GM18867 (cell line): ENCODE data around the gene SCAF1.

Experiments
- ATAC-seq: cut with Tn5 transposase; IDR thresholded peaks from one replicate; pipeline ENCODE4 v1.9.1; 2021; ENCODE audit warnings: mild to moderate bottlenecking, moderate library complexity; ENCODE audit not compliant: unreplicated experiment

Gene SCAF1, protein sequence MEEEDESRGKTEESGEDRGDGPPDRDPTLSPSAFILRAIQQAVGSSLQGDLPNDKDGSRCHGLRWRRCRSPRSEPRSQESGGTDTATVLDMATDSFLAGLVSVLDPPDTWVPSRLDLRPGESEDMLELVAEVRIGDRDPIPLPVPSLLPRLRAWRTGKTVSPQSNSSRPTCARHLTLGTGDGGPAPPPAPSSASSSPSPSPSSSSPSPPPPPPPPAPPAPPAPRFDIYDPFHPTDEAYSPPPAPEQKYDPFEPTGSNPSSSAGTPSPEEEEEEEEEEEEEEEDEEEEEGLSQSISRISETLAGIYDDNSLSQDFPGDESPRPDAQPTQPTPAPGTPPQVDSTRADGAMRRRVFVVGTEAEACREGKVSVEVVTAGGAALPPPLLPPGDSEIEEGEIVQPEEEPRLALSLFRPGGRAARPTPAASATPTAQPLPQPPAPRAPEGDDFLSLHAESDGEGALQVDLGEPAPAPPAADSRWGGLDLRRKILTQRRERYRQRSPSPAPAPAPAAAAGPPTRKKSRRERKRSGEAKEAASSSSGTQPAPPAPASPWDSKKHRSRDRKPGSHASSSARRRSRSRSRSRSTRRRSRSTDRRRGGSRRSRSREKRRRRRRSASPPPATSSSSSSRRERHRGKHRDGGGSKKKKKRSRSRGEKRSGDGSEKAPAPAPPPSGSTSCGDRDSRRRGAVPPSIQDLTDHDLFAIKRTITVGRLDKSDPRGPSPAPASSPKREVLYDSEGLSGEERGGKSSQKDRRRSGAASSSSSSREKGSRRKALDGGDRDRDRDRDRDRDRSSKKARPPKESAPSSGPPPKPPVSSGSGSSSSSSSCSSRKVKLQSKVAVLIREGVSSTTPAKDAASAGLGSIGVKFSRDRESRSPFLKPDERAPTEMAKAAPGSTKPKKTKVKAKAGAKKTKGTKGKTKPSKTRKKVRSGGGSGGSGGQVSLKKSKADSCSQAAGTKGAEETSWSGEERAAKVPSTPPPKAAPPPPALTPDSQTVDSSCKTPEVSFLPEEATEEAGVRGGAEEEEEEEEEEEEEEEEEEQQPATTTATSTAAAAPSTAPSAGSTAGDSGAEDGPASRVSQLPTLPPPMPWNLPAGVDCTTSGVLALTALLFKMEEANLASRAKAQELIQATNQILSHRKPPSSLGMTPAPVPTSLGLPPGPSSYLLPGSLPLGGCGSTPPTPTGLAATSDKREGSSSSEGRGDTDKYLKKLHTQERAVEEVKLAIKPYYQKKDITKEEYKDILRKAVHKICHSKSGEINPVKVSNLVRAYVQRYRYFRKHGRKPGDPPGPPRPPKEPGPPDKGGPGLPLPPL

GRCh38 chr19:49641688-49642491 lies at the start of gene SCAF1:
Gene SCAF1 (plus strand): TSS chr19:49642209. CDS start chr19:49645027, 2,818 bp downstream.
- peak; percentile 59 for ATAC-seq

DNA sequence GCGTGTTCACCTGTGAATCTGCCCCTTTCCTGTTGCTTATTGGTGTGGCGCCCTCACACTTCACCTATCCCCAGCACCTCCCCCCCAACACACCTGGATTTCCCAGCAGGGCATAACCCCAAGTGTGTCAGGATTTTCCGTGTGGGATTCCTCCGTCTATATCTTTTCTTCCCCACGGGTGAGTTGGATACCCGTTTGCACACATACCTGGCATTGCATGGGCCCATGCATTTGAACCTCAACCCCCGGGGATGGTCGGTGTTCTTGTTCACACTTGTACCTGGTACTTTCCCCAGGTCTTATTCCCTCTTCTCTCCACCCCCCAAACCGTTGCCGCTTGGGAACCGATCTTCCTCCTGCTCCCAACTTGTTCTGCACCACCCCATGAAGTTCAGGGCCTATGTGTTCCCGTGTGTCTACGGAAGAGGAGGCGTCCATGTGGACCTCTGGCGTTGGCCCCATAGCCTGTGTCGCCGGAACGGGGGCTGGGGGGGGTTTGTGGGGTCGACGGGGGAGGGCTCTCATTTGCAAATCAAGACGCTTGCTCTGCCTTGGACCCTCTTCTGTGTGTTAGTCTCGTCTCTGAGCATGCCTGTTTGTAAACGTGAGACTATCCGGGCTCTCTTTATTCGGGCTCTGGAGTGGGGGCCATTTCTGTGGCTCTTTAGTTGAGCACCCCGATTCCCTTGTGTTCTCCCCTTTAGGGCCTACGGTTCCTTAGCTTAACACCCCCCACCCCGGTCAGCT lies 49.4 kb upstream of the SCAF1 start:
- ATAC-seq, result no peak

DNA sequence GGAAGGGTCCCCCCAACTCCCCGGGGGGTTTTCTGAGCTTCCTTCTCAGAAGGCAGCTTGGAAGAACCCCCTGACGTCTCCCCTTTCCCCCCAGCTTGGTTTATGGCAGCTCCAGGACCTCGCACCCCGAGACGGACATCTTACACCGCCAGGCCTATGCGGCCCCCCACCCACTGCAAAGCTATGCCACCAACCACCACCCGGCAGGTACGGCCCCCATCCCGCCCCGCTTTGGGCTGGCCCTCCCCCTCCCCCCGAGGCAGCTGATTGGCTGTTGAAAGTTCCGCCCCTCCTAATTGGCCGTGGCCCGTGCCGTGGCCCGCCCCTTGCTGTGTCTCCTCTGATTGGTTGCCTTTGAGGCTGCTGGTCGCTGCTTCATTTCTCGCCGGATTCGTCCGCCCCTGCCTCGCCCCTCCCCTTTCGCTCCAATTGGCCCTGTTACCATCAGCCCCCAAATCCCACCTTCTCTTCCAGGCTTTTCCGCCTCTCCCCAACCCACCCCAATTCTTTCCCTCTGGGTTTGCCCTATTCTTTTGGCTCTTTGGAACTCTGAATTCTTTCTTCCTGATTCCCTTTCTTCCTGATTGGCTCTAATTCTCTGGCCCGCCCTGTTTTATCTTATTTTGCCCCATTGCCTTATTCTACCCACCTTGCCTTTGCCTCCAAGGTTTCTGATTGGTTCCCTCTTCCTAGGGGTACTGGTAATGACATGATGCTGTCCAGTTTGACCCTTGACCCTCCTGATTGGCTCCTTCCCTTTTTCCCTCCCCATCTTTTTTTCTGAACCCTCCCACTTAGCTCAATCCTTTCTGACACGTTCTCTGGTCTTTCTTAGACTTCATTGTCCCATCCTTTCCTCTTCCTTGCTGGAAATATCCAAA lies 48.5 kb upstream of the SCAF1 start:
- peak; percentile 51 for ATAC-seq

GRCh38 chr19:49594157-49594992 lies 47.6 kb upstream of the SCAF1 start:
- no peak for ATAC-seq

DNA sequence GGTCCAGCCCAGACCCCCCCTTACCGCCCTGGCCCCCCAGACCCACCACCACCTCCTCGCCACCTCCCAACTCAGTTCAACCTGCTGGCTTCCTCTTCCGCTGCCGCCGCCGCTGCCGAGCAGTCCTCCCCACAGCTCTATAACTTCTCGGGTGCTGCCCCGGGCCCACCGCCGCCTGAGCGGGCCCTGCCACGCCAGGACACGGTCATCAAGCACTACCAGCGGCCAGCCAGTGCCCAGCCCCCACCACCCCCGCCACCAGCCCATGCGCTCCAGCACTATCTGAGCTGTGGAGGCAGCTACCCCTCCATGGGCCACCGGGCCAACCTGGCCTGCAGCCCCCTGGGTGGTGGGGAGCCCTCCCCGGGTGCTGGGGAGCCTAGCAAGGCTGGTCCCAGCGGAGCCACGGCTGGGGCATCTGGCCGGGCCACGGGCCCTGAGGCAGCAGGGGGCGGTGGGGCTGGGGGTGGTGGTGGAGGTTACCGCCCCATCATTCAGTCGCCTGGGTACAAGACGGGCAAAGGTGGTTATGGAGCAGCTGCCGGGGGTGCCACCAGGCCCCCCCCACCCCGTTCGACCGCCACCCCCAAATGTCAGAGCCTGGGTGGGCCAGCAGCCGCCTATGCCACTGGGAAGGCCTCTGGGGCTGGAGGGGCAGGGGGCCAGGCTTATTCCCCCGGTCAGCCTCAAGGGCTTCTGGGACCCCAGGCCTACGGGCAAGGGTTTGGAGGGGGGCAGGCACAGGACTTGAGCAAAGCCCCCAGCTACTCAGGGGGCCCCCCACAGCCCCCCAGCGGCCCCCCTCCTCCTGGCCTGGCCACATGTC lies 46.8 kb upstream of the SCAF1 start:
- no peak for ATAC-seq

- no peak for ATAC-seq
Observed at GRCh38 chr19:49595819-49596404, 46.1 kb upstream of the SCAF1 start.

- no peak for ATAC-seq
Observed at GRCh38 chr19:49596407-49596806, 45.6 kb upstream of the SCAF1 start.

- no peak for ATAC-seq
Observed at GRCh38 chr19:49596954-49597702, 44.9 kb upstream of the SCAF1 start.

- ATAC-seq, result no peak
Observed at GRCh38 chr19:49597703-49597974, 44.4 kb upstream of the SCAF1 start.

DNA sequence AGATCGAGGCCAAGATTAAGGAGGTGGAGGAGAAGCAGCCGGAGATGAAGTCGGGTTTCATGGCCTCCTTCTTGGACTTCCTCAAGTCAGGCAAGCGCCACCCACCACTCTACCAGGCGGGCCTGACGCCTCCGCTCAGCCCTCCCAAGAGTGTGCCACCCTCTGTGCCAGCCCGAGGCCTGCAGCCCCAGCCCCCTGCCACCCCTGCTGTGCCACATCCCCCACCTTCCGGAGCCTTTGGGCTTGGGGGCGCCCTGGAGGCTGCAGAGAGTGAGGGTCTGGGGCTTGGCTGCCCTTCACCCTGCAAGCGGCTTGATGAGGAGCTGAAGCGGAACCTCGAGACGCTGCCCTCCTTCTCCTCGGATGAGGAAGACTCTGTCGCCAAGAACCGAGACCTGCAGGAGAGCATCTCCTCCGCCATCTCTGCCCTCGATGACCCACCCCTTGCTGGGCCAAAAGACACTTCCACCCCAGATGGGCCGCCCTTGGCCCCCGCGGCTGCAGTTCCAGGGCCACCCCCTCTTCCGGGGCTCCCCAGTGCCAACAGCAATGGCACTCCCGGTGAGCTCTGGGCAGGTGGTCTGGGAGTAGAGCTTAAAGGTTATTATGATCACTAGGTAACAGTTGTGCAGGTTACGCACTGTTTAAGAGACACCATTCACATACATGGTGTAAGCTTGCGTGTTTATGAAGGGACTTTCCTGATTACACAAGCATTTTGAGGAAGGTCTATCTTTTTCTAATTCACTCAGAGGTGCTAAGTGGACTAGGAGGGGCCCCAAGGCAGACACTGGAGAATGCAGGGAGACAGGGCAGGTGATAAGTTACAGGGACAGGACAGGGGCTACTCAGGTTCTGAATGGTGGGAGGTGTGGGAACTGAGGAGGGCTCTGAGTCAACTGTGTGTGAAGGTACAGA lies 42.4 kb upstream of the SCAF1 start:
- ATAC-seq, result no peak

DNA sequence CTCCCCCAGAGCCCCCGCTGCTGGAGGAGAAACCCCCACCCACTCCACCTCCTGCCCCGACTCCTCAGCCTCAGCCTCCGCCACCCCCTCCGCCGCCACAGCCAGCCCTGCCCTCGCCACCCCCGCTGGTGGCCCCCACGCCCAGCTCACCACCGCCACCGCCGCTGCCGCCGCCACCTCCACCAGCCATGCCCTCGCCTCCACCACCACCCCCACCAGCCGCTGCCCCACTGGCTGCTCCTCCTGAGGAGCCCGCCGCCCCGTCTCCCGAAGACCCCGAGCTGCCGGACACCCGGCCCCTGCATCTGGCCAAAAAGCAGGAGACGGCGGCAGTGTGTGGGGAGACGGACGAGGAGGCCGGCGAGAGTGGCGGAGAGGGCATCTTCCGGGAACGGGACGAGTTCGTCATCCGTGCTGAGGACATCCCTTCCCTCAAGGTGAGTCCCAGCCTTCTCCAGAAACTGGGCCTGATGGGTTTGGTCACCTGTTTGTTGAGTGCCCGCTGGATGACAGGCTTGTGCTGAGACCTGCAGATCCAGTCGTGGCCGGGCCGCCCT lies 40.4 kb upstream of the SCAF1 start:
- ATAC-seq, result no peak

DNA sequence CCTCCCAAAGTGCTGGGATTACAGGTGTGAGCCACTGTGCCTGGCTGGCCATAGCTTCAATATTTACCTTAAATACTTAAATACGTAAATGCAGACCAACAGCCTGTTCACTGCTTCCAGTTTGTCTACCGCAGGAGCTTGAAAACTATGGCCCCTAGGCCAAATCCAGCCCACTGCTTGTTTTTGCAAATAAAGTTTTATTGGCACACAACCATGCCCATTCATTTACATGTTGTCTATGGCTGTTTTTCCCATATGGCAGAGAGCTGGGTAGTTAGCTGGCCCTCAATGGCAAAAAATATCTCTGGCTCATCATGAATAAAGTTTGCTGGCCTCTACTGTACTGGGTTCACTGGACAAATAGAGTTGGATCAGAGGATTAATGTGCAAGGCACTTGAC lies 39.2 kb upstream of the SCAF1 start:
- ATAC-seq, result no peak

DNA sequence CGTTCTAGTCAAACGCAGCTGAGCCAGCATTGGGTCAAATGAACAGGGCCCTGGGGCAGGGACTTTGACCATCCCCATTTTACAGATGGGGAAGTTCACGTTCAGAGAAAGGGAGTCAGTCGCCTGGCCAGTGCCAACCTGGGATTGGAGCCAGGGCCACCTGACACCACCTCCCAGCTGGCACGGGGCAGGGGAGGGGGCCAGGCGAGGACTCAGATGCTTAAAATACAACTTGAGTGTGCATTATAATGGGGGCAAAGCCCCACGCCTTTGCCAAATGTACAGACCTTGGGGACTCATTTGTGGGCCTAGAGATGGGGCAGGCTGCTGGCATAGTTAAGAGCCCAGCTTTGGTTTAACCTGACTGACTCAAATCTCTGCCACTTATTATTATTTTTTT lies 36.4 kb upstream of the SCAF1 start:
- ATAC-seq, result no peak

DNA sequence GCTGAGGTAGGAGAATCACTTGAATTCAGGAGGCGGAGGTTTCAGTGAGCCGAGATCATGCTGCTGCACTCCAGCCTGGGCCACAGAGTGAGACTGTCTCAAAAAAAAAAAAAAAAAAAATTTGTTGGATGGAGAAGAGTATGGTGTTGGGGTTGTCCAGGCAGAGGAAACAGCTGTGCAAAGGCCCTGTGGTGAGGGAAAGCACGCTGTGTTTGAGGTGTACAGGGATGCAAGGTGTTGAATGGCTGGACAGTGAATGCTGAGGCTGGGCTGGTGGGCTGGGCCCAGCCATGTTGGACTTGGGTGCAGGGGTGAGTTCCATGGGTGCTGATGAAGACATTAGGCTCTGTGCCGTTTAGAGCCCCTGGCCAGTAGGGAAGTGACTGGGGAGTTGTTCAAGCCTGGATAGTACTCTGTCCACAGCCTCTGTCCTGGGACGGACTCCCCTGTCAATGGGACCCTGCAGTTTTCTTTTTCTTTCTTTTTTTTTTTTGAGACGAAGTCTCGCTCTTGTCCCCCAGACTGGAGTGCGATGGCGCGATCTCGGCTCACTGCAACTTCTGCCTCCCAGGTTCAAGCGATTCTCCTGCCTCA lies 32.4 kb upstream of the SCAF1 start:
- no peak for ATAC-seq
